ENCODE results near the gene POLRMT.
A peak's percentile ranks its signal among the peaks of the same experiment; 100 is the strongest.

Gene POLRMT

DNA sequence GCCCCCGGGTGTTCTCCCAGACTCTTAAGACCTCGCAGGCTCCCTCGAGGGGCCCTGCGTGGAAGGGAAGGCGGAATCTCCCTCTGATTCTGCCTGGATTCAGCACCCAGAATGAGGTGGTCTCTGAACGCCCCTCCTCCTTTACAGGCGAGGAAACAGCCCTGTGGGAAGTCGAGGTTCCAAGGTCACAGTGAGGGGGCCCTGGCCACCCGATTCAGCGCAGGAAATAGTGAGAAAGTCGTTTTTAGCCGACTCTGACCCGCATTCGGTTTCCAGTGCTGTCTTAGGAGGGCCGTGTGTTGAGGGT lies 59.9 kb downstream of the POLRMT start:
- H3K4me3 ChIP-seq (ENCODE audit: low read depth, low read length) = peak overlapping the region; percentile 93
- no peaks in the 10 kb centered on the region for H3K4me1 ChIP-seq
- no peak overlapping the region for H3K27ac ChIP-seq
- no peak overlapping the region for H3K9ac ChIP-seq
- no peak overlapping the region for H2AFZ ChIP-seq
- H3K27me3 ChIP-seq (ENCODE audit: control insufficient read depth, insufficient read depth, low read length) = no peaks in the 10 kb centered on the region
- TF ChIP-seq, protein P1, sequence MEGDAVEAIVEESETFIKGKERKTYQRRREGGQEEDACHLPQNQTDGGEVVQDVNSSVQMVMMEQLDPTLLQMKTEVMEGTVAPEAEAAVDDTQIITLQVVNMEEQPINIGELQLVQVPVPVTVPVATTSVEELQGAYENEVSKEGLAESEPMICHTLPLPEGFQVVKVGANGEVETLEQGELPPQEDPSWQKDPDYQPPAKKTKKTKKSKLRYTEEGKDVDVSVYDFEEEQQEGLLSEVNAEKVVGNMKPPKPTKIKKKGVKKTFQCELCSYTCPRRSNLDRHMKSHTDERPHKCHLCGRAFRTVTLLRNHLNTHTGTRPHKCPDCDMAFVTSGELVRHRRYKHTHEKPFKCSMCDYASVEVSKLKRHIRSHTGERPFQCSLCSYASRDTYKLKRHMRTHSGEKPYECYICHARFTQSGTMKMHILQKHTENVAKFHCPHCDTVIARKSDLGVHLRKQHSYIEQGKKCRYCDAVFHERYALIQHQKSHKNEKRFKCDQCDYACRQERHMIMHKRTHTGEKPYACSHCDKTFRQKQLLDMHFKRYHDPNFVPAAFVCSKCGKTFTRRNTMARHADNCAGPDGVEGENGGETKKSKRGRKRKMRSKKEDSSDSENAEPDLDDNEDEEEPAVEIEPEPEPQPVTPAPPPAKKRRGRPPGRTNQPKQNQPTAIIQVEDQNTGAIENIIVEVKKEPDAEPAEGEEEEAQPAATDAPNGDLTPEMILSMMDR (IDR thresholded peaks at IDR 0.05) = no peak
- no peaks in the 10 kb centered on the region for H3K9me3 ChIP-seq (ENCODE audit: control insufficient read depth, low read length)
- no peaks in the 10 kb centered on the region for H3K36me3 ChIP-seq (ENCODE audit: control insufficient read depth, insufficient read depth, low read length)
- peaks cover 49% of the 10 kb centered on the region for H3K79me2 ChIP-seq
- peak overlapping the region; percentile 83 for H3K4me2 ChIP-seq (ENCODE audit: low read length)

DNA sequence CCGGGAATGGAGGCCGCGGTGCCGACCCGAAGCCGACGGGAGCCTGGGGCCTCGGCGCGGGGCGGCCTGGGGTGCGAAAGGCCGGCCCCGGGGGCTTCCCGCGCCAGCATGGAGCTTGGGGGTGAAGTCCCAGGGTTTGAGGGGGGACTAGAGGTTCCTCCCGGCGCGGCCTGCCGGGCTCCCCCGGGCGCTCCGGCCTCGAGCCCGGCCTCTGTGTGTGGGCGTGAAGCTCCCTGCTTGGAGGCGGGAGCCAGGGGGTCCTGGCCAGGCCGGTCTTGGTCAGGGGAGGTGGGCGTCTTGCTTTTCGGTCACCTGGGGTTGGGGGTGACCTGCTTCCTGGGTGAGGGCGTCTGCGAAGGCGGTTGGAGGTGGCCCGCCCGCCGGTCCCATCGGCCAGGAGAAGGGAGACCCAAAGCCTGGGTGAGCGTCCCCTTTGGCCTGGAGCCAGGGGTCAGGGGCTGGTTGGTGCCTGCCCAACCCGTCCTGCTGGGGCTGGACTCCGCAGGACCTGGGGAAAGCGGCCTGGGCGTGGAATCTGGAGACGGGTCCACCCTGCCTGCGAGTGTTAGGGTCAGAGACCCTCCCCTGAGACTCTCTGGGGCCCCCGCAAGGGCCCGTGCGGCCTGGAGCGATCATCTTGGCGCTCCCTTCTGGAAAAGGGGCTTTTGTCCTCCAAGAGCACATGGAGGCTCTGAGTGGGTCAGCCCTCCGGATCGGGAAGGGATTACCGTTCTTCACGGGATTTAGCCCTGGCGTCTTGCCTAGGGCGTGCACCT lies 60.4 kb downstream of the POLRMT start:
- H3K79me2 ChIP-seq = peaks cover 49% of the 10 kb centered on the region
- H3K27ac ChIP-seq = peak overlapping the region; percentile 57
- H3K27me3 ChIP-seq (ENCODE audit: control insufficient read depth, insufficient read depth, low read length) = no peaks in the 10 kb centered on the region
- H3K9me3 ChIP-seq (ENCODE audit: control insufficient read depth, low read length) = no peaks in the 10 kb centered on the region
- H2AFZ ChIP-seq = peak overlapping the region; percentile 77
- H3K4me3 ChIP-seq (ENCODE audit: low read depth, low read length) = peak overlapping the region; percentile 93
- H3K4me2 ChIP-seq (ENCODE audit: low read length) = peak overlapping the region; percentile 83
- H3K9ac ChIP-seq = peak overlapping the region; percentile 87
- H3K36me3 ChIP-seq (ENCODE audit: control insufficient read depth, insufficient read depth, low read length) = no peaks in the 10 kb centered on the region
- H3K4me1 ChIP-seq = no peaks in the 10 kb centered on the region
- TF ChIP-seq, protein P1 (IDR thresholded peaks at IDR 0.05) = no peak

DNA sequence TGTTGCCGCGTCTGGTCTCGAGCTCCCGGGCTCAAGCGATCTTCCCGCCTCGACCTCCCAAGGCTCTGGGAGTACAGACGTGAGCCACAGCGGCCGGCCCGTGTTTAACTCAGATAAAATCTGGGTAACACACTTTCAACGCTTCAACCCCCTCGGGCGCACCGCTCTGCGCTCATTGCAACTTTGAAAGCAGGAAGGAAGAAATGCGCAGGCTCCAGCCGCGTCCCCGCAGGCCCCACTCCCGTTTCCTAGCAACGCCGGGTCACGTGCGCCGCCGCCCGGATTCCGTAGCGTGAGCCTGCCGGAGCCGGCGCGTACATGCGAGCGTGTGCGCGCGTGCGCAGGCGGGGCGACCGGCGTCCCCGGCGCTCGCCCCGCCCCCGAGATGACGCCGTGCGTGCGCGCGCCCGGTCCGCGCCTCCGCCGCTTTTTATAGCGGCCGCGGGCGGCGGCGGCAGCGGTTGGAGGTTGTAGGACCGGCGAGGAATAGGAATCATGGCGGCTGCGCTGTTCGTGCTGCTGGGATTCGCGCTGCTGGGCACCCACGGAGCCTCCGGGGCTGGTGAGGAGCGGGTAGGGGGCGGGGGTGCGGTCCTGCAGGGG lies 61.1 kb downstream of the POLRMT start, which contains the start of gene BSG:
Gene BSG, plus strand, starts transcription at position 457 of the 603 bp plus-strand sequence. Its CDS starts 39 bp downstream, at position 496.
- peak within 1 kb of the TSS; percentile 93 for H3K4me3 ChIP-seq (ENCODE audit: low read depth, low read length)
- TF ChIP-seq, protein P1 (IDR thresholded peaks at IDR 0.05) = no peak
- H3K4me2 ChIP-seq (ENCODE audit: low read length) = peak within 1 kb of the TSS; percentile 83
- peak within 1 kb of the TSS; percentile 91 for H2AFZ ChIP-seq
- H3K27me3 ChIP-seq (ENCODE audit: control insufficient read depth, insufficient read depth, low read length) = no peaks in the 10 kb centered on the region
- H3K27ac ChIP-seq = peak within 1 kb of the TSS; percentile 69
- no peaks in the 10 kb centered on the region for H3K4me1 ChIP-seq
- no peaks in the 10 kb centered on the region for H3K36me3 ChIP-seq (ENCODE audit: control insufficient read depth, insufficient read depth, low read length)
- no peaks in the 10 kb centered on the region for H3K9me3 ChIP-seq (ENCODE audit: control insufficient read depth, low read length)
- peak within 1 kb of the TSS; percentile 87 for H3K9ac ChIP-seq
- H3K79me2 ChIP-seq = peaks cover 44% of the 10 kb centered on the region

DNA sequence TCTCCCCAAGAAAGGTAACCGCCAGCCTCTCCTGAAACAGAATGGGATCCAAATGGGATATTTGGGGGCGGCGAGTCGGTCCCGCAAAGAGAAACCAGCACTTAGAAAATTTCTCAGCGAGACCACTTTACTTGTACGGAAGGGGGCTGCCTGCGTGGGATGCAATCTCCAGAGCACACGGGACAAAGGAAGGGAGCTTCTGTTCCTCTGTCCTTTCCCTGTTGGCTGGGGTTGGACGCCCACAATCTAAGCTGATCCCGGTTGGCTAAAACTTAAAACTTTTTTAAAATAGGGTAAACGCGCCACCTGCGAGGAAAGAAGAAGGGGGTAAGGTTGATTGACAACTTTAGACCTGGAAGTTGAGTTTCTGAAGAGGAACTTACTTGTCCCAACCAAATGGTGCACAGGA lies 61.8 kb downstream of the POLRMT start:
- Histone ChIP-seq H3K4me1 (no peaks in the 10 kb centered on the region), H3K27ac (peak overlapping the region; percentile 69)
- TF ChIP-seq, protein P1 (IDR thresholded peaks at IDR 0.05) = no peak

More for the DNA sequence above, 61.8 kb downstream of the POLRMT start:
- H3K9ac ChIP-seq = no peak overlapping the region
- no peaks in the 10 kb centered on the region for H3K27me3 ChIP-seq (ENCODE audit: control insufficient read depth, insufficient read depth, low read length)
- H3K4me2 ChIP-seq (ENCODE audit: low read length) = peak overlapping the region; percentile 80
- peaks cover 38% of the 10 kb centered on the region for H3K79me2 ChIP-seq
- H3K36me3 ChIP-seq (ENCODE audit: control insufficient read depth, insufficient read depth, low read length) = no peaks in the 10 kb centered on the region
- H2AFZ ChIP-seq = peak overlapping the region; percentile 91
- H3K9me3 ChIP-seq (ENCODE audit: control insufficient read depth, low read length) = no peaks in the 10 kb centered on the region
- peak overlapping the region; percentile 42 for H3K4me3 ChIP-seq (ENCODE audit: low read depth, low read length)
